HEK293 (cell line): ENCODE results near the gene DPT.

Experiments
- CTCF ChIA-PET: fragments of 350-600 bp; formaldehyde crosslinking; extraction: SDS; loops from one replicate; lab custom pipeline; 2021; ENCODE audit warnings: antibody characterized with exemption; lab: Yijun Ruan, JAX
- POLR2A ChIA-PET: fragments of 300-600 bp; formaldehyde crosslinking; extraction: SDS; loops from one replicate; lab custom pipeline; 2020; ENCODE audit warnings: antibody characterized with exemption, inconsistent platforms; lab: Yijun Ruan, JAX
- H3K27ac ChIP-seq: fragments of 200-500 bp; sonication (Bioruptor generic); 2 replicates; pipeline ENCODE4 v1.5.1; 2014; ENCODE audit warnings: low read depth, low read length, control low read depth, inconsistent platforms; ENCODE audit errors: extremely low read depth
- H3K36me3 ChIP-seq, 2 experiments: fragments of 200-500 bp in 1 of 2; sonication (Bioruptor generic) in 1 of 2; 1 replicate in 1 of 2; 2 replicates in 1 of 2; pipeline ENCODE4 v1.5.1; 2014 to 2017; ENCODE audit warnings: inconsistent platforms in 2 of 2, low read length in 2 of 2; ENCODE audit not compliant: control insufficient read depth in 2 of 2, insufficient read depth in 1 of 2
- H3K4me1 ChIP-seq: fragments of 200-500 bp; sonication (Bioruptor generic); 2 replicates; pipeline ENCODE4 v1.5.1; 2014; ENCODE audit warnings: mild to moderate bottlenecking, low read length, inconsistent platforms; ENCODE audit not compliant: control insufficient read depth, insufficient read depth
- H3K4me3 ChIP-seq: 2 replicates; pipeline ENCODE4 v1.5.1; 2011; ENCODE audit warnings: low read depth, mild to moderate bottlenecking, control low read depth, low read length, moderate library complexity
- H3K9me3 ChIP-seq: fragments of 200-500 bp; sonication (Bioruptor generic); 2 replicates; pipeline ENCODE4 v1.5.1; 2014; ENCODE audit warnings: low read depth, low read length, inconsistent platforms; ENCODE audit not compliant: control insufficient read depth, insufficient read depth
- BCL11B ChIP-seq: fragments of 450-650 bp; formaldehyde crosslinking; IDR thresholded peaks from 2 replicates; pipeline ENCODE4 v1.5.1; 2016; ENCODE audit warnings: low read depth, missing biosample characterization, missing genetic modification characterization
- GLI2 ChIP-seq: fragments of 450-650 bp; formaldehyde crosslinking; IDR thresholded peaks from 2 replicates; pipeline ENCODE4; 2017; ENCODE audit warnings: missing biosample characterization, missing genetic modification characterization, low read depth, borderline replicate concordance
- GLIS1 ChIP-seq: fragments of 450-650 bp; formaldehyde crosslinking; IDR thresholded peaks from 2 replicates; pipeline ENCODE4 v1.5.1; 2016; ENCODE audit warnings: missing biosample characterization, missing genetic modification characterization
- KLF8 ChIP-seq: fragments of 450-650 bp; formaldehyde crosslinking; IDR thresholded peaks from 2 replicates; pipeline ENCODE4 v1.5.1; 2016; ENCODE audit warnings: missing biosample characterization, missing genetic modification characterization
- MZF1 ChIP-seq: fragments of 450-650 bp; formaldehyde crosslinking; IDR thresholded peaks from 2 replicates; pipeline ENCODE4 v1.5.1; 2017; ENCODE audit warnings: missing biosample characterization, missing genetic modification characterization, borderline replicate concordance
- REPIN1 ChIP-seq: fragments of 450-650 bp; formaldehyde crosslinking; IDR thresholded peaks from 2 replicates; pipeline ENCODE4 v1.5.1; 2017; ENCODE audit warnings: missing biosample characterization, missing genetic modification characterization, low read depth
- SALL2 ChIP-seq: fragments of 450-650 bp; formaldehyde crosslinking; IDR thresholded peaks from 2 replicates; pipeline ENCODE4 v1.5.0; 2017; ENCODE audit warnings: missing biosample characterization, mild to moderate bottlenecking, missing genetic modification characterization, borderline replicate concordance
- TCF7L2 ChIP-seq: IDR thresholded peaks from 2 replicates; pipeline ENCODE4 v1.6.1; 2011; ENCODE audit warnings: low read depth, mild to moderate bottlenecking, inconsistent platforms, low read length, moderate library complexity, borderline replicate concordance
- TRIM28 ChIP-seq: IDR thresholded peaks from 2 replicates; pipeline ENCODE4 v1.6.1; 2011; ENCODE audit warnings: low read length, control low read depth, borderline replicate concordance
- WT1 ChIP-seq: fragments of 450-650 bp; formaldehyde crosslinking; IDR thresholded peaks from 2 replicates; pipeline ENCODE4 v1.5.1; 2016; ENCODE audit warnings: missing biosample characterization, missing genetic modification characterization
- YY2 ChIP-seq: fragments of 450-650 bp; formaldehyde crosslinking; IDR thresholded peaks from 2 replicates; pipeline ENCODE4 v1.5.1; 2016; ENCODE audit warnings: missing biosample characterization, missing genetic modification characterization
- ZBTB21 ChIP-seq: fragments of 450-650 bp; formaldehyde crosslinking; IDR thresholded peaks from 2 replicates; pipeline ENCODE4 v1.5.1; 2017; ENCODE audit warnings: missing biosample characterization, missing genetic modification characterization
- ZEB2 ChIP-seq: fragments of 450-650 bp; formaldehyde crosslinking; IDR thresholded peaks from 2 replicates; pipeline ENCODE4 v1.5.1; 2016; ENCODE audit warnings: missing biosample characterization, missing genetic modification characterization
- ZFP41 ChIP-seq: fragments of 450-650 bp; formaldehyde crosslinking; IDR thresholded peaks from 2 replicates; pipeline ENCODE4 v1.5.1; 2016; ENCODE audit warnings: missing biosample characterization, missing genetic modification characterization, borderline replicate concordance
- ZNF146 ChIP-seq: fragments of 450-650 bp; formaldehyde crosslinking; IDR thresholded peaks from 2 replicates; pipeline ENCODE4 v1.5.1; 2016; ENCODE audit warnings: missing biosample characterization, missing genetic modification characterization
- ZNF169 ChIP-seq: fragments of 450-650 bp; formaldehyde crosslinking; IDR thresholded peaks from 2 replicates; pipeline ENCODE4 v1.5.1; 2016; ENCODE audit warnings: missing biosample characterization, missing genetic modification characterization
- ZNF19 ChIP-seq: fragments of 450-650 bp; formaldehyde crosslinking; IDR thresholded peaks from 2 replicates; pipeline ENCODE4; 2016; ENCODE audit warnings: missing biosample characterization, missing genetic modification characterization, low read depth
- ZNF202 ChIP-seq: fragments of 450-650 bp; formaldehyde crosslinking; IDR thresholded peaks from 2 replicates; pipeline ENCODE4 v1.5.1; 2016; ENCODE audit warnings: missing biosample characterization, missing genetic modification characterization, borderline replicate concordance
- ZNF239 ChIP-seq: fragments of 450-650 bp; formaldehyde crosslinking; IDR thresholded peaks from 2 replicates; pipeline ENCODE4 v1.5.1; 2016; ENCODE audit warnings: missing biosample characterization, missing genetic modification characterization
- ZNF404 ChIP-seq: fragments of 450-650 bp; formaldehyde crosslinking; IDR thresholded peaks from 2 replicates; pipeline ENCODE4 v1.5.1; 2017; ENCODE audit warnings: missing biosample characterization, missing genetic modification characterization
- ZNF426 ChIP-seq: fragments of 450-650 bp; formaldehyde crosslinking; IDR thresholded peaks from 2 replicates; pipeline ENCODE4 v1.5.1; 2017; ENCODE audit warnings: missing biosample characterization, missing genetic modification characterization, mild to moderate bottlenecking, inconsistent platforms, moderate library complexity
- ZNF518A ChIP-seq: fragments of 450-650 bp; formaldehyde crosslinking; conservative IDR thresholded peaks from 2 replicates; pipeline ENCODE4 v1.5.1; 2016; ENCODE audit warnings: low read depth, missing biosample characterization, missing genetic modification characterization
- ZNF571 ChIP-seq: fragments of 450-650 bp; formaldehyde crosslinking; IDR thresholded peaks from 2 replicates; pipeline ENCODE4 v1.5.0; 2017; ENCODE audit warnings: missing biosample characterization, missing genetic modification characterization
- ZNF654 ChIP-seq: fragments of 450-650 bp; formaldehyde crosslinking; IDR thresholded peaks from 2 replicates; pipeline ENCODE4 v1.5.1; 2016; ENCODE audit warnings: low read depth, missing biosample characterization, missing genetic modification characterization
- ZNF660 ChIP-seq: fragments of 450-650 bp; IDR thresholded peaks from 2 replicates; pipeline ENCODE4 v1.5.1; 2018; ENCODE audit warnings: missing biosample characterization, mild to moderate bottlenecking, missing genetic modification characterization
- ZNF701 ChIP-seq: fragments of 450-650 bp; formaldehyde crosslinking; IDR thresholded peaks from 2 replicates; pipeline ENCODE4 v1.5.1; 2016; ENCODE audit warnings: missing biosample characterization, missing genetic modification characterization
- ZNF768 ChIP-seq: fragments of 450-650 bp; formaldehyde crosslinking; IDR thresholded peaks from 2 replicates; pipeline ENCODE4 v1.5.1; 2018; ENCODE audit warnings: missing biosample characterization, mild to moderate bottlenecking, missing genetic modification characterization
- ZNF792 ChIP-seq: fragments of 450-650 bp; formaldehyde crosslinking; IDR thresholded peaks from 2 replicates; pipeline ENCODE4 v1.5.1; 2016; ENCODE audit warnings: missing biosample characterization, missing genetic modification characterization
- ZSCAN23 ChIP-seq: fragments of 450-650 bp; formaldehyde crosslinking; IDR thresholded peaks from 2 replicates; pipeline ENCODE4 v1.5.1; 2016; ENCODE audit warnings: missing biosample characterization, missing genetic modification characterization
- TF ChIP-seq, protein P1 (sequence below): fragments of 450-650 bp; formaldehyde crosslinking; optimal IDR thresholded peaks from 2 replicates; pipeline ENCODE3; 2016; ENCODE audit warnings: missing biosample characterization, mild to moderate bottlenecking, missing genetic modification characterization
- TF ChIP-seq, protein P2 (sequence below): fragments of 450-650 bp; formaldehyde crosslinking; IDR thresholded peaks from 2 replicates; pipeline ENCODE4 v1.5.1; 2016; ENCODE audit warnings: missing biosample characterization, missing genetic modification characterization

Gene DPT

DNA sequence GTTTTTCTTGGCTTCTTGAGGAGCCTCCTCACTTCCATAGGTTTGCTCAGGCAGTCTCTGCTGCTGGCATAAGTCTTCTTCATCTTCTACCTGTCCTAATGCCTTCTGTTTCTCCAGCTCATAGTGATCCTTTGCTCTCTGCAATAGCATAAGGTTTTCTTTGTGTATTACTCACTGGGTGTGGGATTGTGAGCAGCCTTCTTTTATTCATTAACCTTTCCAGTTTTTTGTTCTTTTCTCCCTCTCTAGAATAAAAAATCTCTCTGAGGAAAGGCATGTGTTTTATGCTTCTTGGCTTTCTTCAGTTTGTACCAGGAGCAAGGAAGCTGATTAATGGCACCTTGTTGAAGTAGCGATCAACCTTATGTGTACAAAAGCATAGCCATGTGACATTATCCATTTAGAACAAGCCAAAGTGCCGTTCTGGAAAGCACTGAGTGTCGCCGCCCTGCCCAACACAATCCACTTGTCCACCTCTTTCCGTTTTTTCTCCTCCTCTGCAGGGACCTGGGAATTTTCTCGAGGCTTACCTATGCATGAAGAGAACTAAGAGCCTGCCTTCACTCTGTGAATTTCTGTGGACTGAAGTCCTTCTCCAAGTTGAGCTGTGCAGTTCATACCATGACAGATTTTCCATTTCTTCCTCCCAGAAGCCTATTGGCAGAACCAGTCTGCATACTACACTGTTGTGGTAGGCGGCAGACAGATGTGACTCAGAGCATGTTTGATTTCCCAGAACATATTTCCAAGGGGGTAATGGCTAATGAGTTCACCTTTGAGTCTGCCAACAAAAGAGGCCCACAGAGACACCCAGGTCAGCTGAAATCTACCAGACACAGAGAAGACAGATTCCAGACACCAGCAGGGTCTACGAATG lies 39.0 kb downstream of the DPT start:
- H3K4me3 ChIP-seq: no peak overlapping the region
- POLR2A ChIA-PET: no interaction called here
- no peak overlapping the region for H3K27ac ChIP-seq
- H3K4me1 ChIP-seq: peaks cover 3% of the 10 kb centered on the region; the same call in 1 of the 2 replicates
- H3K9me3 ChIP-seq: no peaks in the 10 kb centered on the region
- CTCF ChIA-PET: interaction anchor here (0.6 kb wide), 3 partner anchors 83 to 659 kb away, joined by 3 to 4 read pairs (median 4); no protein-coding TSS in a partner anchor
- no peaks in the 10 kb centered on the region for H3K36me3 ChIP-seq
- no peak for TF ChIP-seq ZNF404 (tag by site-specific recombination)
- no peak for TF ChIP-seq SALL2
- TF ChIP-seq ZNF768 (tag by site-specific recombination): no peak
- no peak for TF ChIP-seq BCL11B (tag by site-specific recombination)
- no peak for TF ChIP-seq YY2
- no peak for TF ChIP-seq ZNF654 (tag by site-specific recombination)
- no peak for TF ChIP-seq ZSCAN23
- no peak for TF ChIP-seq GLI2
- no peak for TF ChIP-seq ZNF146 (tag by site-specific recombination)
- no peak for TF ChIP-seq GLIS1 (tag by site-specific recombination)
- no peak for TF ChIP-seq MZF1 (tag by site-specific recombination)
- TF ChIP-seq ZNF202 (tag by site-specific recombination): no peak
- TF ChIP-seq, protein P1, sequence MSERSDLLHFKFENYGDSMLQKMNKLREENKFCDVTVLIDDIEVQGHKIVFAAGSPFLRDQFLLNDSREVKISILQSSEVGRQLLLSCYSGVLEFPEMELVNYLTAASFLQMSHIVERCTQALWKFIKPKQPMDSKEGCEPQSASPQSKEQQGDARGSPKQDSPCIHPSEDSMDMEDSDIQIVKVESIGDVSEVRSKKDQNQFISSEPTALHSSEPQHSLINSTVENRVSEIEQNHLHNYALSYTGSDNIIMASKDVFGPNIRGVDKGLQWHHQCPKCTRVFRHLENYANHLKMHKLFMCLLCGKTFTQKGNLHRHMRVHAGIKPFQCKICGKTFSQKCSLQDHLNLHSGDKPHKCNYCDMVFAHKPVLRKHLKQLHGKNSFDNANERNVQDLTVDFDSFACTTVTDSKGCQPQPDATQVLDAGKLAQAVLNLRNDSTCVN (tag by site-specific recombination): no peak
- TF ChIP-seq ZNF701 (tag by site-specific recombination): no peak
- no peak for TF ChIP-seq ZNF426
- no peak for TF ChIP-seq ZNF169 (tag by site-specific recombination)
- TF ChIP-seq REPIN1: no peak
- TF ChIP-seq TCF7L2: no peak
- TF ChIP-seq ZNF19: no peak
- TF ChIP-seq, protein P2, sequence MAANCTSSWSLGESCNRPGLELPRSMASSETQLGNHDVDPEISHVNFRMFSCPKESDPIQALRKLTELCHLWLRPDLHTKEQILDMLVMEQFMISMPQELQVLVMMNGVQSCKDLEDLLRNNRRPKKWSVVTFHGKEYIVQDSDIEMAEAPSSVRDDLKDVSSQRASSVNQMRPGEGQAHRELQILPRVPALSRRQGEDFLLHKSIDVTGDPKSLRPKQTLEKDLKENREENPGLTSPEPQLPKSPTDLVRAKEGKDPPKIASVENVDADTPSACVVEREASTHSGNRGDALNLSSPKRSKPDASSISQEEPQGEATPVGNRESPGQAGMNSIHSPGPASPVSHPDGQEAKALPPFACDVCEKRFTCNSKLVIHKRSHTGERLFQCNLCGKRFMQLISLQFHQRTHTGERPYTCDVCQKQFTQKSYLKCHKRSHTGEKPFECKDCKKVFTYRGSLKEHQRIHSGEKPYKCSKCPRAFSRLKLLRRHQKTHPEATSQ: no peak
- TF ChIP-seq, all 188 proteins: peak for 0

DNA sequence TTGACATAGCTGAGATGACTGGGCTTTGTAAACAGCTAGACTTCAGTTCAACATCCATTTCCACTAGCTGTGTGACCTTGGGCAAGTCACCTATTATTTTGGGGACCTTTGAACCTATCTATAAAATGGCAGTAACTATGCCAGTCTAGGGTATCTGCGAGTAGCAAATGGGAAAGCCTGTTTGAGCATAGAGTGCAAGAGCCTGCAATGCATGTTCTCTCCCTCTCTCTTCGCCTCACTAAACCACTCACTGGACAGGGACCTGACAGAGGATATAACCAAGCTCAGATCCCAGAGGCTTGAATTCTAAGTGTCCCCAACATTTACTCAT lies 39.7 kb downstream of the DPT start:
- Histone ChIP-seq H3K36me3 (no peaks in the 10 kb centered on the region), H3K4me3 (no peak overlapping the region), H3K27ac (no peak overlapping the region), H3K9me3 (no peaks in the 10 kb centered on the region), H3K4me1 (peaks cover 3% of the 10 kb centered on the region; the same call in 1 of the 2 replicates)
- ChIA-PET POLR2A (no interaction called here), CTCF (no interaction called here)
- no peak for TF ChIP-seq KLF8 (tag by site-specific recombination)
- TF ChIP-seq ZNF792 (tag by site-specific recombination): no peak
- TF ChIP-seq ZEB2: no peak
- TF ChIP-seq REPIN1: no peak
- TF ChIP-seq ZFP41 (tag by site-specific recombination): no peak
- no peak for TF ChIP-seq TRIM28
- TF ChIP-seq ZNF660: no peak
- TF ChIP-seq ZNF571 (tag by site-specific recombination): no peak
- TF ChIP-seq ZNF518A (tag by site-specific recombination): no peak
- TF ChIP-seq WT1 (tag by site-specific recombination): no peak
- TF ChIP-seq ZNF239 (tag by site-specific recombination): no peak
- TF ChIP-seq ZBTB21: no peak
